SU-DHL-6 (cell line): Measurements from ENCODE around the gene SLC4A2.

ENCODE experiments used
- H2AFZ ChIP-seq: fragments of 200-600 bp; sonication (generic); 2 replicates; pipeline ENCODE4 v1.6.1; 2014; ENCODE audit warnings: low read depth, mild to moderate bottlenecking, moderate library complexity, mixed read lengths, antibody characterized with exemption, low read length; ENCODE audit not compliant: severe bottlenecking
- H3F3A ChIP-seq: fragments of 200-600 bp; shearing (Covaris generic); 2 replicates; pipeline ENCODE4 v1.6.0; 2016; ENCODE audit warnings: antibody characterized with exemption, mild to moderate bottlenecking; ENCODE audit not compliant: insufficient read depth
- H3K27ac ChIP-seq: fragments of 200-600 bp; sonication (generic); 2 replicates; pipeline ENCODE4 v1.5.1; 2016; ENCODE audit warnings: low read depth, mild to moderate bottlenecking, low read length, moderate library complexity, mixed read lengths
- H3K27me3 ChIP-seq: fragments of 200-600 bp; sonication (generic), shearing (Covaris generic); 2 replicates; pipeline ENCODE4 v1.6.0; 2014; ENCODE audit warnings: mild to moderate bottlenecking, low read length
- H3K36me3 ChIP-seq: fragments of 200-600 bp; sonication (generic); 2 replicates; pipeline ENCODE4 v1.6.1; 2014; ENCODE audit warnings: mild to moderate bottlenecking, low read length, mixed read lengths
- H3K4me2 ChIP-seq: fragments of 300-600, 200-600 bp; shearing (Covaris generic), sonication (generic); 2 replicates; pipeline ENCODE4 v1.6.0; 2014; ENCODE audit warnings: low read length, low read depth, mild to moderate bottlenecking; ENCODE audit not compliant: poor library complexity, severe bottlenecking
- H3K4me3 ChIP-seq: fragments of 200-600 bp; sonication (generic); 2 replicates; pipeline ENCODE4 v1.5.1; 2014; ENCODE audit warnings: antibody characterized with exemption, low read length, mild to moderate bottlenecking, mixed read lengths; ENCODE audit not compliant: insufficient read depth, poor library complexity, severe bottlenecking
- H3K79me2 ChIP-seq: fragments of 200-600 bp; sonication (generic); 2 replicates; pipeline ENCODE4 v1.6.1; 2014; ENCODE audit warnings: mild to moderate bottlenecking, low read length, moderate library complexity; ENCODE audit not compliant: insufficient read depth
- H3K9ac ChIP-seq: fragments of 200-600 bp; sonication (generic); 2 replicates; pipeline ENCODE4 v1.7.0; 2014; ENCODE audit warnings: mild to moderate bottlenecking, low read length
- H3K9me2 ChIP-seq: fragments of 200-600 bp; sonication (generic); replicated peaks from 2 replicates; pipeline ENCODE4 v1.6.1; 2014; ENCODE audit warnings: low read length; ENCODE audit not compliant: insufficient read depth
- H3K9me3 ChIP-seq: fragments of 200-600 bp; sonication (generic); 2 replicates; pipeline ENCODE4 v1.6.1; 2014; ENCODE audit warnings: low read length, mixed read lengths; ENCODE audit not compliant: insufficient read depth
- H4K20me1 ChIP-seq: fragments of 200-600 bp; sonication (generic); 2 replicates; pipeline ENCODE4 v1.6.1; 2014; ENCODE audit warnings: low read depth, mild to moderate bottlenecking, antibody characterized with exemption, low read length, moderate library complexity, mixed read lengths
- EZH2phosphoT487 ChIP-seq: fragments of 200-600 bp; sonication (generic), shearing (Covaris generic); conservative IDR thresholded peaks from 2 replicates; pipeline ENCODE4 v1.6.1; 2018; ENCODE audit warnings: mild to moderate bottlenecking, antibody characterized with exemption, low read length, moderate library complexity, mixed read lengths
- TF ChIP-seq, protein P1 (sequence below): fragments of 200-600 bp; sonication (generic); IDR thresholded peaks from one replicate; pipeline ENCODE4 v1.5.1; 2017; ENCODE audit warnings: antibody characterized with exemption, mild to moderate bottlenecking, low read length, moderate library complexity; ENCODE audit not compliant: insufficient read depth, poor library complexity, severe bottlenecking

Gene SLC4A2

DNA sequence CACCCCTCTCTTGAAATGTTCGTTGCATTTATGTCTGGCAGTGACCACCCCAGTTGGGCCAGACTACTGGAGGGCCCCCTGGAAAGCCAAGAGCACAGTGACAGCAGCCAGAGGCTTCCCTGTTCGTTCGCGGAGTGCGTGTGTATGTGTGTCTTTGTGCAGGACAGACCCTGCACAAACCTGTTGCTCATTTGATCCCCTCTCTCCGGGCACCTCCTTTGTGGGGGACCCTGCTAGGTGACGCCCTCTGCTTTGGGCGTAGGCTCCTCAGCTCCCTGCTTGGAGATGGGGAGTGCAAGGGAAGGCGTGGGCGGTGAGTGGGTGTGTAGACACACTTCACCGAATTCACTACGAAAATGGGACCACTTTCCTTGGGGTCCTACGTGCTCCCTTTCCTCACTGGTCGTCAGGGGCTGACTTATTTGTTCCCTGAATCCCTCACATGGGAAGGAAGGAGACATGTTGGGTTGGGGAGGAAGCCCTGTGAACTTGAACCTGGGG, 65.6 kb downstream of the SLC4A2 start:
- Histone ChIP-seq H3K9ac (no peak overlapping the region), H3K9me3 (no peaks in the 10 kb centered on the region), H3K4me2 (no peak overlapping the region), H3K79me2 (no peaks in the 10 kb centered on the region), H3K27ac (no peak overlapping the region), H3K36me3 (no peaks in the 10 kb centered on the region), H2AFZ (no peak overlapping the region), H3K27me3 (no peaks in the 10 kb centered on the region), H3K4me3 (no peak overlapping the region), H3K9me2 (no peaks in the 10 kb centered on the region), H3F3A (no peaks in the 10 kb centered on the region), H4K20me1 (no peaks in the 10 kb centered on the region)
- TF ChIP-seq, protein P1, sequence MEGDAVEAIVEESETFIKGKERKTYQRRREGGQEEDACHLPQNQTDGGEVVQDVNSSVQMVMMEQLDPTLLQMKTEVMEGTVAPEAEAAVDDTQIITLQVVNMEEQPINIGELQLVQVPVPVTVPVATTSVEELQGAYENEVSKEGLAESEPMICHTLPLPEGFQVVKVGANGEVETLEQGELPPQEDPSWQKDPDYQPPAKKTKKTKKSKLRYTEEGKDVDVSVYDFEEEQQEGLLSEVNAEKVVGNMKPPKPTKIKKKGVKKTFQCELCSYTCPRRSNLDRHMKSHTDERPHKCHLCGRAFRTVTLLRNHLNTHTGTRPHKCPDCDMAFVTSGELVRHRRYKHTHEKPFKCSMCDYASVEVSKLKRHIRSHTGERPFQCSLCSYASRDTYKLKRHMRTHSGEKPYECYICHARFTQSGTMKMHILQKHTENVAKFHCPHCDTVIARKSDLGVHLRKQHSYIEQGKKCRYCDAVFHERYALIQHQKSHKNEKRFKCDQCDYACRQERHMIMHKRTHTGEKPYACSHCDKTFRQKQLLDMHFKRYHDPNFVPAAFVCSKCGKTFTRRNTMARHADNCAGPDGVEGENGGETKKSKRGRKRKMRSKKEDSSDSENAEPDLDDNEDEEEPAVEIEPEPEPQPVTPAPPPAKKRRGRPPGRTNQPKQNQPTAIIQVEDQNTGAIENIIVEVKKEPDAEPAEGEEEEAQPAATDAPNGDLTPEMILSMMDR = no peak
- no peak for TF ChIP-seq EZH2phosphoT487

DNA sequence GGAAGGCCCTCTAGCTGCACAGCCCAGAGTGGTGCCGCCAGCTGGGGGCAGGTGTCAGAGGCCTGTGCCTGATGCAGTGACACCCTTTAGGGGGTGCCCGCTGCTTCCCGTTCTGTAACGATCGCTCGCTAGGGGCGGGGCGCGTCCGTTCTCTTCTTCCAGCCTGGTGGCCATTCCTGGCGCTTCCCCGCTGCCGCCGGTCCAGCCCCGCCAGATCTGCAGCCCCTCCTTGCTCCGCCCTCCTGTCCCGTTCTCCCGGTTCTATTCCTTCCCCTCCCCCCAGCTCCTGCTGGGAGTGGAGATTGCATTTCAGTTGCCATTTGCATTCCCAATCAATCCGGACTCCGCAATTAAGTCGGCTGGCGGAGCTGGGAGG, 66.1 kb downstream of the SLC4A2 start:
- TF ChIP-seq, protein P1 = no peak
- TF ChIP-seq EZH2phosphoT487 = no peak
- Histone ChIP-seq H3K9me2 (no peaks in the 10 kb centered on the region), H4K20me1 (no peaks in the 10 kb centered on the region), H3F3A (no peaks in the 10 kb centered on the region), H3K9ac (no peak overlapping the region), H3K9me3 (no peaks in the 10 kb centered on the region), H3K4me2 (no peak overlapping the region), H2AFZ (no peak overlapping the region), H3K4me3 (no peak overlapping the region), H3K27ac (no peak overlapping the region), H3K79me2 (no peaks in the 10 kb centered on the region), H3K27me3 (no peaks in the 10 kb centered on the region), H3K36me3 (no peaks in the 10 kb centered on the region)

DNA sequence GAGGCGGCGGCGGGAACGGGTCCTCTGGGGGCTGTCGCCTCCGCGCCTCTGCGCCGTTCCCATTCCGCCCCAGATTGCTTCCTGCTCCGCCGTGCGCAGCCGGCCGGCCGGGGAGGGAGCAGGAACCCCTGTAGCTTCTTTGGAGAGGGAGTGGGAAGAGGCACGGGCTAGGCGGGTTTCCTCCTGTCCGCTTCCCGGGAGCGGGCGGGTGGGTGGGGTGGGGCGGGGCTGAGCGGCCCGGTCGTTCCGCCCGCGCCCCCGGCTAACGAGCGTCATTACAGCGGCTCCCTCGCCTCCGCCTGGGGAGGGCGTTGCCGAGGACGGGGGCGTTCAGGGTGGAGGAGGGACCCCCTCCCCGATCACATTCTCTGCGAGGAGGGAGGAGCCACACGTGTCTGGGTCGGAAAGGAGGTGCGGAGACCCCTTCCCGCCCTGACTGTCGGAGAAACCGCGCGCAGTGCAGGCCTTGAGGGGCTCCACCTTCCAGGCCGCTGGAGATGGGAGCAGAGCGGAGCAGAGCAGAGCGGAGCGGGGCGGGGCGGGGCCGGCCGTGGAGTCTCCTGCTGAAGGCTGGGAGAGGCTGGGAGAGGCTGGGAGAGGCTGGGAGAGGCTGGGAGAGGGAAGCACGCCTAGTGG, 66.6 kb downstream of the SLC4A2 start:
- no peaks in the 10 kb centered on the region for H3K36me3 ChIP-seq
- H3K9ac ChIP-seq = no peak overlapping the region
- no peaks in the 10 kb centered on the region for H4K20me1 ChIP-seq
- H3F3A ChIP-seq = no peaks in the 10 kb centered on the region
- no peak overlapping the region for H2AFZ ChIP-seq
- no peak overlapping the region for H3K4me3 ChIP-seq
- no peaks in the 10 kb centered on the region for H3K9me3 ChIP-seq
- no peak overlapping the region for H3K4me2 ChIP-seq
- H3K27ac ChIP-seq = no peak overlapping the region
- no peak for TF ChIP-seq EZH2phosphoT487
- TF ChIP-seq, protein P1 = no peak
- no peaks in the 10 kb centered on the region for H3K79me2 ChIP-seq
- H3K9me2 ChIP-seq = no peaks in the 10 kb centered on the region
- no peaks in the 10 kb centered on the region for H3K27me3 ChIP-seq
